ENCODE measurements around the gene ESRRG. TPM values are rescaled to one million over a fixed set of nuclear protein-coding genes. Genes with fewer than 3 reads are reported as not detected.

Gene ESRRG
- total and polyA plus RNA-seq, 2 donors (not counting 3 experiments of a cell fraction or from before 2014, with no cell fraction given), result not detected

- dilution Hi-C loops (cut with MboI; ENCODE audit: extremely low pct_ligation_motif_present, low sequenced_read_pairs) (no loop called here), intact Hi-C loops (cut with micrococcal nuclease) (no loop called here)
- Histone ChIP-seq H4K20me1 (replicated peaks; ENCODE audit: control insufficient read depth, extremely low read depth, insufficient read depth, low read length) (no peaks in the 10 kb centered on the region), H3K9me3 (replicated peaks; ENCODE audit: control insufficient read depth, insufficient read depth, low read length) (peaks cover 2% of the 10 kb centered on the region), H3K4me3 (replicated peaks in 1 of 3; ENCODE audit: insufficient read depth in 1 of 3, low read depth in 1 of 3, low read length in 3 of 3) (no peak overlapping the region), H3K9ac (replicated peaks; ENCODE audit: extremely low read depth, insufficient read depth, low read length) (no peak overlapping the region), H3K27me3 (ENCODE audit: control insufficient read depth in 2 of 2, insufficient read depth in 2 of 2, low read length in 2 of 2) (no peaks in the 10 kb centered on the region), H3K4me2 (ENCODE audit: insufficient read depth, low read length) (no peak overlapping the region), H3K79me2 (ENCODE audit: control insufficient read depth, insufficient read depth, low read length) (no peaks in the 10 kb centered on the region), H3K4me1 (ENCODE audit: control insufficient read depth, extremely low read depth, insufficient read depth, low read length) (no peaks in the 10 kb centered on the region), H2AFZ (ENCODE audit: low read depth, low read length) (no peak overlapping the region), H3K9me1 (replicated peaks; ENCODE audit: control insufficient read depth, extremely low read depth, insufficient read depth, low read length) (no peaks in the 10 kb centered on the region), H3K27ac (ENCODE audit: insufficient read depth, low read depth, low read length) (no peak overlapping the region), H3K36me3 (ENCODE audit: control insufficient read depth in 2 of 2, extremely low read depth in 1 of 2, insufficient read depth in 2 of 2, low read length in 2 of 2) (no peaks in the 10 kb centered on the region)
- no peak for FAIRE-seq
- no TSS peak for BruUV-seq (replicated peaks)
- TF ChIP-seq JUN (IDR thresholded peaks at IDR 0.05; ENCODE audit: borderline replicate concordance, insufficient read depth, insufficient read length, low read depth) (no peak), POLR2A (IDR thresholded peaks at IDR 0.05; ENCODE audit: low read depth, low read length) (no peak), POLR2AphosphoS5 (IDR thresholded peaks at IDR 0.05; ENCODE audit: insufficient read depth, low read depth, low read length) (no peak), MAX (IDR thresholded peaks at IDR 0.05; ENCODE audit: insufficient read depth, insufficient read length) (no peak), EZH2 (IDR thresholded peaks at IDR 0.05; ENCODE audit: borderline replicate concordance, low read depth, low read length, severe bottlenecking) (no peak), CTCF (IDR thresholded peaks at IDR 0.05; ENCODE audit: extremely low read depth in 1 of 2, insufficient read depth in 1 of 2, low read depth in 1 of 2, low read length in 2 of 2) (no peak), MYC (IDR thresholded peaks at IDR 0.05; ENCODE audit: low read depth, low read length) (no peak), FOS (IDR thresholded peaks at IDR 0.05; ENCODE audit: borderline replicate concordance, insufficient read depth, low read length) (no peak), GATA2 (IDR thresholded peaks at IDR 0.05; ENCODE audit: insufficient read depth, insufficient read length, low read depth, low read length) (no peak)
- ChIA-PET POLR2A (no interaction called here), CTCF (no interaction called here)
- no peak for DNase-seq (ENCODE audit: low read depth, low spot score)
Observed at GRCh38 chr1:216478238-216478637, 245.0 kb downstream of the ESRRG start.
